Epidermal melanocyte (primary cell): ENCODE results near the gene PNCK.

Experiments used
- DNase-seq: peaks from one replicate; pipeline ENCODE4 v3.0.0; 2011; ENCODE audit warnings: low spot score; ENCODE audit not compliant: insufficient read length

PNCK gene

DNA sequence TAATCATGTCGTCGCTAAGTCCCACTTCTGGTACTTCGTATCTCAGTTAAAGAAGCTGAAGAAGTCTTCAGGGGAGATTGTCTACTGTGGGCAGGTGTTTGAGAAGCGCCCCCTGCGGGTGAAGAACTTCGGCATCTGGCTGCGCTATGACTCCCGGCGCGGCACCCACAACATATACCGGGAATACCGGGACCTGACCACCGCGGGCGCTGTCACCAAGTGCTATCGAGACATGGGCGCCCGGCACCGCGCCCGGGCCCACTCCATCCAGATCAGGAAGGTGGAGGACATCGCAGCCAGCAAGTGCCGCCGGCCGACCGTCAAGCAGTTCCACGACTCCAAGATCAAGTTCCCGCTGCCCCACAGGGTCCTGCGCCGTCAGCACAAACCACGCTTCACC lies 11.3 kb downstream of the PNCK start:
- no peak for DNase-seq

DNA sequence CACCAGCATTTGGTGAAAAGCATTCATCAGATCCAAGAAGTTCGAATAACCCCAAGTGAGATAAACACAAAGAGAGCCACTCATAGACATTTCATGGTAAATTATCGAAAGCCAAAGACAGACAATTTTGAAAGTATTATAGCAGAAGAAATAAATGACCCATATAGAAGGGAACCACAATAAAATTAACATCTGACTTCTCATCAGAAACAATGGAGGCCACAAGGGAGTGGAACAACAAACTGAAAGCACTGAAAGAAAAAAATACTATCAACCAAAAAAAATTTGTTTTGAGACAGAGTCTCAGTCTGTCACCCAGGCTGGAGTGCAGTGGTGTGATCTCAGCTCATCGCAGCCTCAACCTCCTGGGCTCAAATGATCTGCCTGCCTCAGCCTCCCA lies 14.3 kb downstream of the PNCK start:
- DNase-seq, result no peak

DNA sequence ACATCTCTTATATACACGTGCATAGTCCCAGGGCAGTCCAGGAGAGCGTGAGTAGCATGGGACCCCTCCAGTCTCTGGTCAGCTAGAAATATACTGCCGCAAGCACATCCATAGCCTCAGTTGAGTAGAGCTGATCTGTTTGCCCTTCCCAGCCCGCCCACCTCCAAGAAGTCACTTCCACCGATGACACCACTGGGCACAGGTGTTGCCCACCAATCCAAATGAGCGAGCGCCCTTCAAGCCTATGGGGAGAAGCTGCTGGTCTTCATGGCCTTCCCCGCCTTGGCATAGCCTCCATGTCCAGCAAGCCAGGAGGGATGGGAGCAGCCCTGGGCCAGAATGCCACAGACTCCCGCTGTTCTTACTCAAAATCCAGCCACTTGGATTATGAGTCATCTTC lies 16.5 kb downstream of the PNCK start:
- no peak for DNase-seq

DNA sequence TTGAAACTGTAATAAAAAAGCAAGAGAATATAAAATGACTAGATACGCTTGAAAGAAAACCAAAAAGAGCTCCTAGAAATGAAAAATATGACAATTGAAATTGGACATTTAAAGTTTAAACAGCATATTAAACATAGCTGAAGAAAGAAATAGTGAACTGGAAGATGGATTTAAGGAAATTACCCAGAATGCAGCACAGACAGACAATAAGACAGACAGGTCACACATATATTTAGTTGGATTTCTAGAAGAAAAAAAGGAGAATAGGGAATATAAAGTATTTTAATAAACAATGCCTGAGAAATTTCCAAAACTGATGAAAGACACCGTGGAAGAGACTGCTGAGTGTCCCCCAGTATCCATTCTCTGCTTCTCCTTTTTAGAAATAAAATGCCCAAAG lies 20.1 kb downstream of the PNCK start:
- no peak for DNase-seq

DNA sequence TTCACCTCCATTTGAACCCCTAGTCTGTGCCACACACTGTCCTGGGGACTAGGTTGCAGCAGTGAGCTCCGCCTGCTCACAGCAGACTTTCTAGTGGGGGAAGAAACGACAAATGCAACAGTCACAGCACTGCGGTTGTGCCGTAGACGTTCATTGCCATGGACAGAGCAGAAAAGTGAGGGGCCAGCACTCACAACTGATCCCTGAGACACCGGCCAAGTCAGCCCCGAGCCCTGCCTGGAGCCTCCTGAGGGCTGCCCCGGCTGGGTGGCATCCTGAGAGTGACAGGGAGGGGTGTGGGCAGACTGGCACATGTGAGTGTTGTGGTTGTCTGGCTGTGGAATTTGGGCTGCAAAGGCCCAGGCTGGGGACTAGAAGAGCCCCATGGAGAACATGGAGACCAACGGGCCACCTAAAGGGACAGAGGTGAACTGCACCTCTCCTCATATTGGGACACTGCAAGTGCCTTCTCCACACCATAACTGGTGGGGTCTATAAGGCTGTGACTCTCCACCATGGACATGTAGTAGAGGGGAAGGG lies 22.0 kb downstream of the PNCK start:
- DNase-seq, result no peak

DNA sequence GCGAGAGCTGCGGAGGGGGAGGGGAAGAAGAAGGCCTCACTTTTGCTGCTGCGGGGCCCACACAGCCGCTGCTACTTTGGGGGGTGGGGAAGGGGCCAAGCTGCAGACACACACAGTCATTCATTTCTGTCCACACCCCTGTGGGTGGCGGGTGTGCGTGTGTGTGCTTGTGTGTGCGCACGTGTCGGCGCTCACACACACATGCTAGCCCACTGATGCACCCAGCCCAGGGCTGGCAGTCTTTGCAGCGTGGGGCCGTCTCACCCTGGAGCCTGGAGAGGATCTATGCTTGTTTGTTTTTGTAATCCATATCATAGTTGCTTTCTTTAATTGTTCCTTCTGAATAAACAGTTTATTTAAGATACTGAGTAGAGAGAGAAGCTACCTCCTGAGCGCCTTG lies 22.7 kb downstream of the PNCK start:
- no peak for DNase-seq

DNA sequence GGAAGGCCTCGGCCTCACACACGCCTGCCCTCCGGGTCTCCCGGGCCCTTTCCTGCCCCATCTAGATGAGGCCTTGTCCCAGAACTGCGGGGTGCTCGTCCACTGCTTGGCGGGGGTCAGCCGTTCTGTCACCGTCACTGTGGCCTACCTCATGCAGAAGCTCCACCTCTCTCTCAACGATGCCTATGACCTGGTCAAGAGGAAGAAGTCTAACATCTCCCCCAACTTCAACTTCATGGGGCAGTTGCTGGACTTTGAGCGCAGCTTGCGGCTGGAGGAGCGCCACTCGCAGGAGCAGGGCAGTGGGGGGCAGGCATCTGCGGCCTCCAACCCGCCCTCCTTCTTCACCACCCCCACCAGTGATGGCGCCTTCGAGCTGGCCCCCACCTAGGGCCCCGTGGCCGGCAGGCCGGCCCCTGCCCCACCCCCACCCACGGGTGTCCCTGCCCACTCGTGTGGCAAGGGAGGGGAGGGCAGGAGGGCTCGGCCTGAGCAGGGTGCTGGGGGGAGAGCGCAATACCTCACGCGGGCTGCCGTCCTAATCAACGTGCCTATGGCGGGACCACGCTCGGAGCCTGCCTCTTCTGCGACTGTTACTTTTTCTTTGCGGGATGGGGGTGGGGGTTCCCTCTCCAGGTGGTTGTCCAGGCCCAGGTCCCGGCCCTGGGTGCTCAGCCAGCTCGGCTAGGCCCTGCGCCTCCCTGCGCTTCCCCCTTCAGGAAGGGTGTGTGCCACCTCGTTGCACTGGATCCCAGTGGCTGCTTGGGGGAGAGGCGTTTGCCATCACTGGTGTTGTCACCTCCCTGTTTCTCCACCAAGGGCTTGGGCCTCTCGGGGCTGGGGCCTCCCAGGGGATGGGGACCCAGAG lies 23.5 kb downstream of the PNCK start:
- DNase-seq, result no peak

DNA sequence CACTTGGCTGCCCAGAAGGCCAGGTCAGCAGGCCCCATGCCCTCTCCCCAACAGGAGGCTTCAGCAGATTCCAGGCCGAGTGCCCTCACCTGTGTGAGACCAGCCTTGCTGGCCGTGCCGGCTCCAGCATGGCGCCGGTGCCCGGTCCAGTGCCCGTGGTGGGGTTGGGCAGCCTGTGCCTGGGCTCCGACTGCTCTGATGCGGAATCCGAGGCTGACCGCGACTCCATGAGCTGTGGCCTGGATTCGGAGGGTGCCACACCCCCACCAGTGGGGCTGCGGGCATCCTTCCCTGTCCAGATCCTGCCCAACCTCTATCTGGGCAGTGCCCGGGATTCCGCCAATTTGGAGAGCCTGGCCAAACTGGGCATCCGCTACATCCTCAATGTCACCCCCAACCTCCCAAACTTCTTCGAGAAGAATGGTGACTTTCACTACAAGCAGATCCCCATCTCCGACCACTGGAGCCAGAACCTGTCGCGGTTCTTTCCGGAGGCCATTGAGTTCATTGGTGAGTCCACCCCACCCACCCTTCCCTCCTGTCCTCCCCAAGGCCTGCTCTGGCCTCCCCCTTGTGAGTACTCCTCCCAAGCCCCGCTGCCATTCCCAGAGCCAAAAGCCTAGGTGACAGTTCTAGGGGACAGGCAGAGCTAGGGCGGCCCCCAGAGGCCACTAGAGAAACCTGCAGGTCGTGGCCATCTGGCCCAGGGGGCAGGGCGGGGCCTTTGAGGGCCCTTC lies 24.3 kb downstream of the PNCK start:
- no peak for DNase-seq

DNA sequence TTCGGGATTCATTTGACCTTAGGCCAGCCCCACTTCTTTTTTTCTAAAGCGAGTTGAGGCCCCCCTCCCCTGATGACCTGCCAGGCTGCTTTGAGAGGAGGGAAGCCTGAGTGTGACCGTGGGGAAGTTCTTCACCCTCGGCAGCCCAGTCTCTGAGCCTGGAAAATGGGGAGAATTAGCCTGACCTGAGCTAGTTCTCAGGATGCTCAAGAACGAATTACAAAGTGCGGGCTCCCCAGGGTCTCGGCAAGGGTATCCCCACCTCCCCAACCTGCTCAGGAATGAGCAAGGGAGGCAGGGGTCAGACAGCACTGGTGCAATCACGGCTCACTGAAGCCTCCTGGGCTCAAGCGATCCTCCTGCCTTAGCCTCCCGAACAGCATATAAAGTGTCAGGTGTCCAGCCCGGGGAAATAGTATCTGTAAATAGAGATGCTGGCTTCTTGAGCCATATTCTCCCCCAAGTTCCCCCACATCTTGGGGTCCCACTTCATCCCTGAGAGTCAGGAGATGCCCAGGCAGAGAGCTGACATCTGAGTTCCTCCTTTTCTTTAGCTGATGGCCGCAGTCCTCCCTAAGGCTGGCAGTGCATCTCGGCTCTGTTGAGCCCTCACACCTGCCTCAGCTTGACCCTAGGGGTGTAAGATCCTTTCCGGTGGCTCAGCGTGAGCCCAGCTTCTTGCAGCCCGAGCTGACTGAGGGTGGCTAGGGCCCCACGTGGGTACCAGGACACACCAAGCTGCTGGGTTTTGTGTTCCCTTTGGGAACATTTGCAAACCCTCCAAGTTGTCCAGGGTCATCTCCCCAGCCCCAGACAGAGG lies 25.0 kb downstream of the PNCK start:
- no peak for DNase-seq

DNA sequence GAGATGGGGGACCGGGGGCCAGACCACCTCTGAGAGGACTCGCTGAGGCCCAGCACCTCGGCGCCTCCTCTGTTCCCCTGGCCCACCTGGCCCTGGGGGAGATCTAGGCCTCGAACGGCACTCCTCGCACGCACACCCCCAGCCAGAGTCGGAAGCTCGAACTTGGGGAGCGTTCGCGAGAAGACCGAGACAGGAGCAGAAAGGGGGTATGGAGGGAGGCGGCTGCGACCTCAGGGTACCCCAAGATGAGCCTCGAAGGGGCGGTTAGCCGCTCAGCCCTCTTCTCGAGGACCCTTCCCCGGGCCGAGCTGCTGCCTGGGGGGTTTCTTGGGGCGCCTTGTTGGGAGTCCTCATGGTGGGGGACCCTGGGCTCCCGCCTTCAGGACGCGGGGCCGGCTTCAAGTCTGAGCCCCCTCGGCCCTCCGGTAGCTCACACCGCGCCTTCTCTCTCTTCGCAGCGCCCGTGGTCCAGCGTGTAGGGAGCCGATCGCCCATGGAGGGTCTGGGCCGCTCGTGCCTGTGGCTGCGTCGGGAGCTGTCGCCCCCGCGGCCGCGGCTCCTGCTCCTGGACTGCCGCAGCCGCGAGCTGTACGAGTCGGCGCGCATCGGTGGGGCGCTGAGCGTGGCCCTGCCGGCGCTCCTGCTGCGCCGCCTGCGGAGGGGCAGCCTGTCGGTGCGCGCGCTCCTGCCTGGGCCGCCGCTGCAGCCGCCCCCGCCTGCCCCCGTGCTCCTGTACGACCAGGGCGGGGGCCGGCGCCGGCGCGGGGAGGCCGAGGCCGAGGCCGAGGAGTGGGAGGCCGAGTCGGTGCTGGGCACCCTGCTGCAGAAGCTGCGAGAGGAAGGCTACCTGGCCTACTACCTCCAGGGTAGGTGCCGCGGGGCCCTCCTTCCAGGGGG lies 25.9 kb downstream of the PNCK start:
- DNase-seq, result no peak

DNA sequence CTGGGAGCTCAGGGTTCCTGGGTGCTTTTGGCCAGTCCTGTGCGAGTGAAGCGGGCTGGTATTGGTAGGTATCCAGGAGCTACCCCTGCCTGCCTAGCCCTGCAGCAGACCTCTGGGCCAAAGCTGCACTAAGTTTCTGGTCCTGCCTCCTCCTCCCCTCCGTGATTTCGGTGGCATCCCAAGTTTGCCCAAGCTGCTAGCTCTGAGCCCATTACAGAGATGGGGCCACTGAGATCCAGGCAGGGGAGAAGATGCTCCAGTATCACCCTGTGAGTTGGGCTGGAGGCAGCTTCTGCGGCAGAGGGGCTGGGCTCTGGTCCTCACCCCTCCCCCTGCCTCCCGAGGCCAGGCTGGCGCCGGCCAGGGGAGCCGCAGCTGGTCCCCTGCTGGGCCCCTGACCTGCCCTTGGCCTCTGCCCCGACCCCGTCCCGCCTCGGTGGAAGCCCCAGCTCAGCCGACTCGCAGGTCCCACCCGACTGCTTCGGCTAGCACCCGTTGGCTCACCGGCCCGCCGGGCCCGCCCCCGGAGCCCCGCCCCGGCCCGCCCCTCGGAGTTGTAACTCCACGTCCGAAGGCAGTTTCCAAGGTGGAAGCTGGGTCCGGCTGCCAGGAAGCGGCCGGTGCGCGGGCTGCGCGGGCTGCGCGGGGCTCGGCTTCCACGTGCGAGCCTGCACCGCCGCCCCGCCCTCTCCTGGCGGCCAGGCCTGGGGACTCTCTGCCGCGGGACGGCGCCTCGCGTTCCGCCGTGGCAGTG lies 26.8 kb downstream of the PNCK start, which contains the start of gene DUSP9:
DUSP9 (plus strand) TSS at position 584 of the 754 bp plus-strand sequence. CDS start 751 bp downstream, outside the sequence.
- DNase-seq, result no peak

DNA sequence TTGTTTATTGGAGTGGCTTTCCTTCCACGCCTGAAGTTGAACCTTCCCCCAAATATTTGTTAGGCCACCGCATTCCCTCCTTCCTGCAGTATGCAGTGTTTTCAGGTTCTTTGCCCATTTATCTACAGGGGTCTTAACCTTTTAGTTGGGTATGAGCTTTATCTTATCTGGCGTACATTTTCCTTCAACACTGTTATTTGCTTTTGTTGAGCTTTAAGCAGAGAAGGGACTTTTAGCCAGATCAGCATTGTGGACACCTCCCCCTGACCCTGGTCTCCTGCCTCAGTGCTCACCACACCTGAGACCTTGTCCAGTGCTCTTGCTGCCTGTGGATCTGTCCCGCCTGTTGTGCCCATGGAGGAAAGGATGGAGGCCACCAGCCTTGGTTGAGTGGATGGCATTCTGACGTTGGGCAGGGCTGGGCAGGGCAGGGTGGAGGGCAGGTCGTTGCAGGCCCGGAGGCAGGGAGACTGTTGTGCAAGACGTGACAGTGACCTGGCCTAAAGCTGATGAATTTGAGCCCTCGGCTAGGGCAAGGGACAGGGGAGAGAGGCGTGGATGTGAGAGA lies 27.6 kb downstream of the PNCK start:
- DNase-seq, result no peak

DNA sequence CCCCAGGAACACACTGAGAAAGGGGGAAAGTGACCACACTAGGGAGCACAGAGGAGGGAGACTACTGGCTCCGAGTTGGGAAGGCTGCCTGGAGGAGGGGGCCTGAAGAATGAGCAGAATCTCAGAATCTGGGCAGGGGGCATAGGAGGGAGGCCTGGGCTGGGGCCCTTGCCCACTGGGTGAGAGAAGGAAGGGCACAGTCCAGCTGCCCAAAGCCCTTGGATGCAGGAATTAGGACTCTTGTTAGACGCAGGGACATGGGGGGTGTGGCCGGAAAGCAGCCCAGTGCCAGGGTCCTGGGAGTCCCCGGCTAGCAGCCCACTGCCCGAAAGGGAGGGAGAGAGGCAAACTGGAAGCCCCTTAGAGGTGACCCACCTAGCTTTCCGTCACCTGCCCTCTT lies 28.5 kb downstream of the PNCK start:
- DNase-seq, result no peak

DNA sequence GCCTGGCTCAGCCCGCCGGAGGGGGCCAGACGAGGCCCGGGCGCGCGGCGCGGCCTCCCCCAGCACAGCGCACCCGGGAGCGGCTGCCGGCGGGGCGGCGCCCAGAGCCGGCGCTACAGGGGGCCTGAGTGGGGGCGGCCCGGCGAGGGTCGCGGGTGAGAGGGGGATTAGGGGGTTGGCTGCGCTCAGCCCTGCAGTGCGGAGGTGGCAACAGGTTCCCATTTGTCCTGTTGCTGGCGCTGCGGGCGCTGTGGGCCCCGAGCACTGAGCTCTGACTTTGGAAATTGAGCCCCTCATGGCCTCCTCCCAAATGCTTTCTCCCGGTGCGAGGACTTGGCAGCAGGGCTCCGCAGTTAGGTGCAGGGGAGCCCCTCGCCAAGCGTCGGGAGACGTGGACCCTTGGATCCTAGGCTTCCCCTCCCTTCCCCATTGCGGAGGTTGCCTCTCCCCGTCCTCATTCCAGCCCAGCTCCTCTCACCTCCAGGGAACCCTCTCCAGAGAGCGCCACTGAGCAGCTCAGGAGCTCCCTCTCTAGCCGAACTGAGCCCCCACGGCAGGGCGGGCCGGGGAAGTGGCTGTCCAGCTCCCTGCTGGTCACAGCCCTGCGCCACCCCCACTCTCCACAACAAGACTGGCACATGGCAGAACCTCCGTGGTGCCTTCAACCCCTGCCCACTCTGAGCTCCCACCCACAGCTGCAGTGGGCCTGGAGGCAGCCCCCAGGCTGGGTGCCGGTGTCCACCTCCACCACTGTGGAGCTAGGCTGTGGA lies 29.1 kb downstream of the PNCK start:
- DNase-seq, result no peak

DNA sequence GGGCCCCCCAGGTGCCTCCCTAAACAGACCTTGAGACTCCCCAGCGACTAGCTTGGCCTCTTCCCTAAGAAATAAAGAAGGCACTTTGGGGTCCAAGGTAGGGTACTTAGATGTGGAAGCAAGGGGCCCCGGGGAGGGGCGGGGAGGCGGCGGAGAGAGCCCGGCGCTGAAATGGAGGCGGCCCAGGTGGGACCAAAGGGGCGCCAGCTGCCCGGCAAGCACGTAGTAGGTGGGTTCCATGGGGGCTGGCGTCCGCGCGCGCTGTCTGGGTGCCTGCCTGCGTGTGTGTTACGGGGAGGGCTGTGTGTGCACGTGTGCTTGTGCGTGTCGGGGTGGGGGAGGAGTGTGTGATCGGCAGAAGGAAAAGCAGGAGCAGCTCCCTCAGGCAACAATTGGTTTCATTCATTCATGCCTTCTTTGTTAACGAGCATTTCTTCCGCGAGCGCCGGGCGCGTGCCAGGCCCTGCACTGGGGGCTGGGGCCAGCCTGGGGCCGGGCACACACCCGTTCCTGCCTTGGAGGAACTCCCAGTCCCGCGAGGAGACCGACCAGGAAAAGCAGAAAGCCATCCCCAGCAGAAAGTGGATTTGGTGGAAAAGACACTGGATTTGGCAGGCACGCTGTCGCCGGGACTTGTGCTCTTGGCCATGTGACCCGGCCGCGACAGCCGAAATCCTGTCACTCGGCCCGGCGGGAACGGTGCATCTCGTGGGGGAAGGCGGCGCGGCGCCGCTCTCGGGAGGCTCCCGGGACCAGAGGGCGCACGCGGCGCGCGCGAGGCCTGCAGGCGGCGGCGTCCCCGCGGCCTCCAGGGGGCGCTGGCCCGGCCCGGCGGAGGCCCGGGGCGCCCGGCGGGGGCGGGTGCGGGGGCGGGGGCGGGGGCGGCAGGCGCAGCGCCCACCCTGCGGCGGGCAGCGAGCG lies 29.9 kb downstream of the PNCK start:
- no peak for DNase-seq

DNA sequence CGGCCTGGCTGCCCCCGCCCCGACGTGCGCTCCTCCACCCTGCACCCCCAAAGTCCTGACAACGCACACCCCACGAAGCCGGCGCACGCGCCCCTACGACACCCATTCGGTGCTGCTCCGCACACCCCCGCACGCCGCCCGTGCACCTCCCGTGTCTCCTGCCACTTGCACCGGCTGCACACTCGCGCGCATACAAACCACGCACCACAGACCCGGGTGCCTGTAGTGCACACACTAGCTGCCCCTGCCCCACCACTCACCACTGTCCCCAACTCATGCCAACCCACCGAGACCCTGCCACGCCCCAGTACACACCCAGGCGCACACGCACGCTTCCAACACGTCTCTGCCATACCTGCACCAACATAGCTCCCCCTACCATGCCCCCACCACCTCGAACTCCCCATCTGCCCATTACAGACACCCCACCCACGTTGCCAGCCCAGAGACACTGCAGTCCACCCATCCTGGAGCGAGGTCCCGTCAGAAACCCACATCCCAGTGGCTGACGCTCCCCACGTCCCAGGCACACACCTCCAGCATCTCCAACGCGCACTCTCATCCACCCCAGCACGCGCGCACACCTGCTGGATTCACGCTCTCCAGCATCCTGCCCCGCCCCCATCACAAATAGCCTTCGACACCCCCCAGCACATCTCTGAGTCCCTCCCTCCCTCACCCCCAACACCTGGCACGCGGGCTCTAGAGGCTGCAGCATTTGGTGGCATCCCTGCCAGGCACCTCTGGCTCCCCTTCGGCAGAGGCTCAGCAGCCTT lies 30.8 kb downstream of the PNCK start:
- DNase-seq, result no peak
